Fibroblast of lung (primary cell): Measurements from ENCODE around the gene TBC1D22A. TPM values are rescaled to one million over a fixed set of nuclear protein-coding genes. Genes with fewer than 3 reads are reported as not detected.

Experiments
- DNase-seq, 2 donors: peaks; one replicate each; pipeline versions ENCODE4 v3.0.0 to v3.0.0-alpha.2; 2010; ENCODE audit warnings: low read depth in 2 of 2
- H2AFZ ChIP-seq: 2 replicates; pipeline ENCODE4 v1.5.1; 2012; ENCODE audit warnings: low read length, control low read depth, inconsistent platforms
- H3K27ac ChIP-seq: 2 replicates; pipeline ENCODE4 v1.5.1; 2011; ENCODE audit warnings: low read length, control low read depth; ENCODE audit not compliant: insufficient read depth
- H3K27me3 ChIP-seq: 2 replicates; pipeline ENCODE4 v1.5.1; 2011; ENCODE audit warnings: mild to moderate bottlenecking, low read length; ENCODE audit not compliant: control insufficient read depth, insufficient read depth
- H3K36me3 ChIP-seq: 2 replicates; pipeline ENCODE4 v1.5.1; 2011; ENCODE audit warnings: low read length; ENCODE audit not compliant: control insufficient read depth, insufficient read depth
- H3K4me1 ChIP-seq: 2 replicates; pipeline ENCODE4 v1.5.1; 2011; ENCODE audit warnings: low read length; ENCODE audit not compliant: control insufficient read depth, insufficient read depth; ENCODE audit errors: extremely low read depth
- H3K4me2 ChIP-seq: 2 replicates; pipeline ENCODE4 v1.5.1; 2011; ENCODE audit warnings: low read length, control low read depth; ENCODE audit not compliant: insufficient read depth; ENCODE audit errors: extremely low read depth
- H3K4me3 ChIP-seq, 4 experiments: fragments of 200-600 bp in 1 of 4; sonication (generic) in 1 of 4; replicated peaks in 1 of 4; 2 replicates each; pipeline ENCODE4 v1.5.1; 2011 to 2016; ENCODE audit warnings: low read length in 4 of 4, low read depth in 3 of 4, mild to moderate bottlenecking in 3 of 4, control low read depth in 2 of 4, inconsistent platforms in 1 of 4, mixed read lengths in 1 of 4; ENCODE audit not compliant: insufficient read depth in 1 of 4; ENCODE audit errors: control extremely low read depth in 1 of 4
- H3K79me2 ChIP-seq: 2 replicates; pipeline ENCODE4 v1.5.1; 2012; ENCODE audit warnings: mild to moderate bottlenecking, low read length, inconsistent platforms; ENCODE audit not compliant: control insufficient read depth, insufficient read depth
- H3K9ac ChIP-seq: 2 replicates; pipeline ENCODE4 v1.5.1; 2011; ENCODE audit warnings: mild to moderate bottlenecking, low read length, control low read depth; ENCODE audit not compliant: insufficient read depth
- H3K9me3 ChIP-seq: 2 replicates; pipeline ENCODE4 v1.5.1; 2012; ENCODE audit warnings: low read depth, low read length; ENCODE audit not compliant: control insufficient read depth, insufficient read depth
- H4K20me1 ChIP-seq: 2 replicates; pipeline ENCODE4 v1.5.1; 2011; ENCODE audit warnings: low read length; ENCODE audit not compliant: control insufficient read depth, insufficient read depth; ENCODE audit errors: extremely low read depth
- EZH2 ChIP-seq: IDR thresholded peaks from 2 replicates; pipeline ENCODE4 v1.5.1; 2012; ENCODE audit warnings: low read length, control low read depth, mild to moderate bottlenecking; ENCODE audit errors: missing control alignments
- polyA plus RNA-seq, 2 donors: library from polyadenylated mRNA; depleted of rRNA in 1 of 2; stranded (reverse) in 1 of 2; unstranded in 1 of 2; fragments of >200 nt; gene quantifications; 2 replicates each; pipeline ENCODE4 v1.2.1, GENCODE V29; 2011 to 2012; ENCODE audit warnings: missing spikeins in 1 of 2
- total RNA-seq: library from RNA; depleted of rRNA; stranded (reverse); fragments of >200 nt; gene quantifications from 2 replicates; pipeline ENCODE4 v1.2.1, GENCODE V29; 2014
- TF ChIP-seq, protein P1 (sequence below), 2 donors: IDR thresholded peaks in 1 of 2; conservative IDR thresholded peaks in 1 of 2; 1 replicate in 1 of 2; 2 replicates in 1 of 2; pipeline ENCODE4 v1.5.1; 2011 to 2012; ENCODE audit warnings: low read length in 2 of 2, control low read depth in 1 of 2, inconsistent platforms in 1 of 2, low read depth in 1 of 2, mild to moderate bottlenecking in 1 of 2

Gene TBC1D22A
- total and polyA plus RNA-seq, 2 donors (not counting 1 experiment from before 2014, with no cell fraction given) = 11.6 to 17.6 TPM

DNA sequence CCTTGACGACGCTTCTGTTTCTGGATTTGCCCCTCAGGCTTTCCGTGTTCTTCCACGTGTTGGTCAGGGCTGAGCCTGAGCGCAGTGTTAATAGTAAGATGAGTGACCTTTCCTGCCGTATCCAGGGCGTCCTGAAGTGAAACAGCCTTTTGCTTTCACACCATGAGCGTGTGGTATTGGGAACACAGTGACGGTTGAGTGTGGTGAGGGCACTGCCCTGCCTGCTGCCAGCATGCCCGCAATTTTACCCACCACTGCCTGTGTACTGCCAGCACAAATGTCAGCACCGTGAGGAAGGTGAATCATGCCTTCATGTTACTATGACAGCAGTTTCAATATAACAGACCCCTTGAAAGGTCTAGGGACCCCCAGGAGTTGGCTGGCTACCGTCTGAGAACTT is 217.1 kb downstream of the TBC1D22A start:
- Histone ChIP-seq H3K9me3 (no peaks in the 10 kb centered on the region), H3K4me1 (peaks cover under 1% of the 10 kb centered on the region), H3K79me2 (no peaks in the 10 kb centered on the region), H3K27ac (no peak overlapping the region), H2AFZ (no peak overlapping the region), H3K9ac (no peak overlapping the region), H3K27me3 (no peaks in the 10 kb centered on the region), H3K4me2 (no peak overlapping the region), H4K20me1 (no peaks in the 10 kb centered on the region), H3K4me3 (no peak overlapping the region), H3K36me3 (no peaks in the 10 kb centered on the region)
- no peak for TF ChIP-seq EZH2
- TF ChIP-seq, protein P1, sequence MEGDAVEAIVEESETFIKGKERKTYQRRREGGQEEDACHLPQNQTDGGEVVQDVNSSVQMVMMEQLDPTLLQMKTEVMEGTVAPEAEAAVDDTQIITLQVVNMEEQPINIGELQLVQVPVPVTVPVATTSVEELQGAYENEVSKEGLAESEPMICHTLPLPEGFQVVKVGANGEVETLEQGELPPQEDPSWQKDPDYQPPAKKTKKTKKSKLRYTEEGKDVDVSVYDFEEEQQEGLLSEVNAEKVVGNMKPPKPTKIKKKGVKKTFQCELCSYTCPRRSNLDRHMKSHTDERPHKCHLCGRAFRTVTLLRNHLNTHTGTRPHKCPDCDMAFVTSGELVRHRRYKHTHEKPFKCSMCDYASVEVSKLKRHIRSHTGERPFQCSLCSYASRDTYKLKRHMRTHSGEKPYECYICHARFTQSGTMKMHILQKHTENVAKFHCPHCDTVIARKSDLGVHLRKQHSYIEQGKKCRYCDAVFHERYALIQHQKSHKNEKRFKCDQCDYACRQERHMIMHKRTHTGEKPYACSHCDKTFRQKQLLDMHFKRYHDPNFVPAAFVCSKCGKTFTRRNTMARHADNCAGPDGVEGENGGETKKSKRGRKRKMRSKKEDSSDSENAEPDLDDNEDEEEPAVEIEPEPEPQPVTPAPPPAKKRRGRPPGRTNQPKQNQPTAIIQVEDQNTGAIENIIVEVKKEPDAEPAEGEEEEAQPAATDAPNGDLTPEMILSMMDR (conservative IDR thresholded peaks at IDR 0.05 in 1 of 2, IDR thresholded peaks at IDR 0.05 in 1 of 2; ENCODE audit: low read depth in 1 of 2, low read length in 2 of 2) = no peak
- no peak for DNase-seq

- H3K27me3 ChIP-seq = no peaks in the 10 kb centered on the region
- no peak overlapping the region for H3K27ac ChIP-seq
- TF ChIP-seq, protein P1 (conservative IDR thresholded peaks at IDR 0.05 in 1 of 2, IDR thresholded peaks at IDR 0.05 in 1 of 2; ENCODE audit: low read depth in 1 of 2, low read length in 2 of 2) = no peak
- TF ChIP-seq EZH2 = no peak
- no peak overlapping the region for H3K4me3 ChIP-seq
- H3K36me3 ChIP-seq = no peaks in the 10 kb centered on the region
- no peak for DNase-seq
- H3K9me3 ChIP-seq = no peaks in the 10 kb centered on the region
- no peak overlapping the region for H3K4me2 ChIP-seq
- H3K79me2 ChIP-seq = no peaks in the 10 kb centered on the region
- no peaks in the 10 kb centered on the region for H4K20me1 ChIP-seq
- H3K4me1 ChIP-seq = peaks cover 5% of the 10 kb centered on the region
- H2AFZ ChIP-seq = no peak overlapping the region
- no peak overlapping the region for H3K9ac ChIP-seq
Measured at GRCh38 chr22:46980392-46980791, 217.9 kb downstream of the TBC1D22A start.

DNA sequence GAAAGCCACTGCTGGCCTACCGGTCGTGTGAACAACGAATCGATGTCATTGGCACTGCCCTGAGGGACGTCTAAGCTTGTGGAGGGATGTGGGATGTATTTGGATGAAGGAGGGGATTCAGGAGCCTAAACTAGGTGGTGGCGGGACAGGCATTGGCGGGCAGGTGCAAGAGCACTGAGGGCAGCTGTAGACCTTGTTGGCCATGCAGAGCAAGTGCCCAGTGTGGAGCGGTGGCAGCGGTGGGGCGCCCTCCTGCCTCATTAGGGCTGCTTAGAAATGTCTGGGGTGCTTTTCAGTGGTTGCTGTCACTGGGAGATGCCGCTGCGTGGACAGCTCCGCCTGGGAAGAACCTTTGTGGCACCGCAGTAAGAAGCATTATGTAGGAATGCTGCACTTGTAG is 220.2 kb downstream of the TBC1D22A start:
- Histone ChIP-seq H3K27ac (no peak overlapping the region), H3K36me3 (no peaks in the 10 kb centered on the region), H2AFZ (no peak overlapping the region), H3K79me2 (no peaks in the 10 kb centered on the region), H3K4me3 (no peak overlapping the region), H3K4me2 (no peak overlapping the region), H3K9ac (no peak overlapping the region), H3K4me1 (peaks cover 8% of the 10 kb centered on the region), H3K9me3 (no peaks in the 10 kb centered on the region), H4K20me1 (no peaks in the 10 kb centered on the region), H3K27me3 (no peaks in the 10 kb centered on the region)
- DNase-seq = no peak
- TF ChIP-seq, protein P1 (conservative IDR thresholded peaks at IDR 0.05 in 1 of 2, IDR thresholded peaks at IDR 0.05 in 1 of 2; ENCODE audit: low read depth in 1 of 2, low read length in 2 of 2) = no peak
- TF ChIP-seq EZH2 = no peak
